ENCODE results near the gene TXNDC17. TPM values are rescaled to one million over a fixed set of nuclear protein-coding genes. Genes with fewer than 3 reads are reported as not detected.
"Not testable (repeated sequence)": the region's sequence is repeated elsewhere in the genome, so short reads cannot be mapped to it uniquely, and the experiment has no call there.

Gene TXNDC17
- total RNA-seq, 1 experiment from 2014 or later: 151 TPM

DNA sequence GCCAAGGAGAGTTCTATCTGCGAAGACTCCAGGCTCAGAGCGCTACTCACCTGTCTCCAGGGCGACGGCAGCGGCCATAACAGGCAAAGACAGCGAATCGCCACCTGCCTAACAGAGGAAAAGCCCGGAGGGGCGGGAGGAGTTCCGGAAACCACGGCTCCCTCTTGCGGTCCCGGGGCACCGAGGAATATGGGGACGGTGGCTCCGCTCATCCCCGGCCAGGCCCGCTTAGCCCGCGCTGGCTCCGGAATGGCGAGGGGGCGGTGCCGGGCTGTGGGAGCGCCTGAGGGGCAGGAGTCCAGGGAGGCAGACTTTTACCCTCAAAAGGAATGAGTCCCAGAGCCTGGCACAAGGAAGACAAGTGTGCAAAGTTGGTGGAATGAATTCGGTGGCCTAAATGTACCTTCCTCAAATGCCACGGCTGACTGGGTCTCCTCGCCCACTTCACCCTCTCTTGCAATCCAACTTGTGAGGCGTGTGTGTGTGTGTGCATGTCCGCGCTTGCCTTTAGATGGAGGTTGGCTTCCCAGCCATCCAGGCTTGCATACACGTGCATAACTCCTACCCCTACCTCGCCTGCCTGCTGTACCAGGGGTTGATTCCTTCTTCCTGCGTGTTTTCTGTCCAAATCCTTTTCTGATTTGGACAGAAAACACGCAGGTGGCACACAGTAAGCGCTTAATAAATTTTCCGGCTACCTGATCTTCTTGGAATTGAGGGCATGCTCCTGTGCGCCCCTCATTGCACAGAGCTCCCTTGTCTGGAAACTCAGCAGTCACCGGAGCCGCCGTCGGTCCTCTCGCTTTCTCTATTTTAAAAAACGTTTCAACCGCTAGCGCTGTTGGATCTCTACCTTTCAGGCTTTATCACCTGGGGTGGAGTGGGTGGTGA is 14.2 kb downstream of the TXNDC17 start (continued):
- TF ChIP-seq, protein P1, sequence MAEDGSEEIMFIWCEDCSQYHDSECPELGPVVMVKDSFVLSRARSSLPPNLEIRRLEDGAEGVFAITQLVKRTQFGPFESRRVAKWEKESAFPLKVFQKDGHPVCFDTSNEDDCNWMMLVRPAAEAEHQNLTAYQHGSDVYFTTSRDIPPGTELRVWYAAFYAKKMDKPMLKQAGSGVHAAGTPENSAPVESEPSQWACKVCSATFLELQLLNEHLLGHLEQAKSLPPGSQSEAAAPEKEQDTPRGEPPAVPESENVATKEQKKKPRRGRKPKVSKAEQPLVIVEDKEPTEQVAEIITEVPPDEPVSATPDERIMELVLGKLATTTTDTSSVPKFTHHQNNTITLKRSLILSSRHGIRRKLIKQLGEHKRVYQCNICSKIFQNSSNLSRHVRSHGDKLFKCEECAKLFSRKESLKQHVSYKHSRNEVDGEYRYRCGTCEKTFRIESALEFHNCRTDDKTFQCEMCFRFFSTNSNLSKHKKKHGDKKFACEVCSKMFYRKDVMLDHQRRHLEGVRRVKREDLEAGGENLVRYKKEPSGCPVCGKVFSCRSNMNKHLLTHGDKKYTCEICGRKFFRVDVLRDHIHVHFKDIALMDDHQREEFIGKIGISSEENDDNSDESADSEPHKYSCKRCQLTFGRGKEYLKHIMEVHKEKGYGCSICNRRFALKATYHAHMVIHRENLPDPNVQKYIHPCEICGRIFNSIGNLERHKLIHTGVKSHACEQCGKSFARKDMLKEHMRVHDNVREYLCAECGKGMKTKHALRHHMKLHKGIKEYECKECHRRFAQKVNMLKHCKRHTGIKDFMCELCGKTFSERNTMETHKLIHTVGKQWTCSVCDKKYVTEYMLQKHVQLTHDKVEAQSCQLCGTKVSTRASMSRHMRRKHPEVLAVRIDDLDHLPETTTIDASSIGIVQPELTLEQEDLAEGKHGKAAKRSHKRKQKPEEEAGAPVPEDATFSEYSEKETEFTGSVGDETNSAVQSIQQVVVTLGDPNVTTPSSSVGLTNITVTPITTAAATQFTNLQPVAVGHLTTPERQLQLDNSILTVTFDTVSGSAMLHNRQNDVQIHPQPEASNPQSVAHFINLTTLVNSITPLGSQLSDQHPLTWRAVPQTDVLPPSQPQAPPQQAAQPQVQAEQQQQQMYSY (CRISPR knock-in tag; IDR thresholded peaks at IDR 0.05): 0 out of 2 replicates have a peak, but pooled peaks have one; percentile 23
- TF ChIP-seq ARID4B (CRISPR knock-in tag; IDR thresholded peaks at IDR 0.05; ENCODE audit: borderline replicate concordance): no peak

DNA sequence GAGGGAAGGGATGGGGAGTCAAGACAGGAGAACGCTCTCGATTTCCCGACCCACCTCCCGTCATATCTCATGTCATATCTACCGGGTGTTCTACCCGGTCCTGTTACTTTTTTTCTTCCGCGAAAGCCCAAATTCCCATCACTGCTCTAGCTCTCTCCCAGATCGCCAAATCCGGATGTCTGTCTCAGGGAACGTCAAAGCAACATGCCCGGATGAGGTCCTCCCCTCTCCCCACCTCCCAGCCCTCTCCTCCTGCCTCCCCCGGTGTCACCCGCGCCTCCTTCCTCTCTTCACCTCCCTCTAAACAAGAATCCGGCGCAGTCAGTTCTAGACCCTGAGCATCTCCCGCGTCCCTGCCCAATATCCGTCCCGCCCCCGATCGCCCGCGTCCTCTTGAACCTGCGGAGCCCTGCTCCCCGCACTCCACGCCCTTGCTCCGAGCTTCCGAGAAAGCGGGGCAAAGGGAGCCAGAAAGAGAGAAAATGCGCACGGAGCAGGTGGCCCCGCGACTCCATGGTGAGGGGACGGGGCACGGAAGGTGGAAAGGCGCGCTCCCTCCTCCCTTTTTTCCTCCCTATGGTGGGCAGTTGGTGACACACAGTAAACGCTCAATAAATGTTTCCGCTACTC is 15.0 kb downstream of the TXNDC17 start:
- Mint-ChIP-seq H3K4me3 (peak overlapping the region; percentile 85), H3K4me1 (peaks cover 38% of the 10 kb centered on the region), H3K27me3 (ENCODE audit: low read depth) (peaks cover 60% of the 10 kb centered on the region)
- DNase-seq (ENCODE audit: low spot score); CTCF ChIA-PET; H3K27ac Mint-ChIP-seq; H3K9me3 Mint-ChIP-seq; ATAC-seq; H3K36me3 Mint-ChIP-seq; POLR2A ChIA-PET: not testable (repeated sequence)

GRCh38 chr17:6656797-6657632 is 16.2 kb downstream of the TXNDC17 start:
- ChIA-PET CTCF (interaction anchor here (0.8 to 1.5 kb wide), 6 partner anchors 9 to 254 kb away, joined by 3 to 9 read pairs (median 5); partner anchors contain the start of gene SLC13A5), POLR2A (interaction anchor here (0.7 kb wide), 1 partner anchor 63 kb away, joined by 3 read pairs; no protein-coding TSS in a partner anchor)
- H3K4me1 Mint-ChIP-seq: peaks cover 38% of the 10 kb centered on the region
- peak; percentile 58 for ATAC-seq
- not testable (repeated sequence) for H3K36me3 Mint-ChIP-seq, H3K27ac Mint-ChIP-seq, H3K9me3 Mint-ChIP-seq
- TF ChIP-seq, protein P2, sequence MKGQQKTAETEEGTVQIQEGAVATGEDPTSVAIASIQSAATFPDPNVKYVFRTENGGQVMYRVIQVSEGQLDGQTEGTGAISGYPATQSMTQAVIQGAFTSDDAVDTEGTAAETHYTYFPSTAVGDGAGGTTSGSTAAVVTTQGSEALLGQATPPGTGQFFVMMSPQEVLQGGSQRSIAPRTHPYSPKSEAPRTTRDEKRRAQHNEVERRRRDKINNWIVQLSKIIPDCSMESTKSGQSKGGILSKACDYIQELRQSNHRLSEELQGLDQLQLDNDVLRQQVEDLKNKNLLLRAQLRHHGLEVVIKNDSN (CRISPR knock-in tag; IDR thresholded peaks at IDR 0.05): 0 out of 2 replicates have a peak, but pooled peaks have one; percentile 17
- TF ChIP-seq MAX (CRISPR knock-in tag; IDR thresholded peaks at IDR 0.05): peak; percentile 26; the same call in 1 of the 2 replicates
- peak; percentile 57; the same call in 1 of the 2 replicates for TF ChIP-seq CREM (CRISPR knock-in tag; IDR thresholded peaks at IDR 0.05)
- peaks cover 65% of the 10 kb centered on the region for H3K27me3 Mint-ChIP-seq (ENCODE audit: low read depth)
- peak overlapping the region; percentile 85 for H3K4me3 Mint-ChIP-seq
- DNase-seq (ENCODE audit: low spot score): peak; percentile 69
